HL-60 (cell line): ENCODE measurements around the gene PAAF1.

Experiments
- DNase-seq, 2 experiments: peaks; one replicate each; pipeline ENCODE4 v3.0.0-alpha.2; 2010 to 2020; ENCODE audit warnings: low read depth in 1 of 2, low spot score in 1 of 2
- H3K27ac ChIP-seq: fragments of 250-450 bp; sonication (Bioruptor Pico); replicated peaks from 2 replicates; pipeline ENCODE4 v1.5.1; 2020; ENCODE audit warnings: mild to moderate bottlenecking, moderate library complexity
- H3K27me3 ChIP-seq: fragments of 250-450 bp; sonication (Bioruptor Pico); 2 replicates; pipeline ENCODE4 v1.5.1; 2021; ENCODE audit warnings: mild to moderate bottlenecking, moderate library complexity; ENCODE audit not compliant: insufficient read depth, poor library complexity, severe bottlenecking
- H3K4me3 ChIP-seq: replicated peaks from 2 replicates; pipeline ENCODE4 v1.5.1; 2011; ENCODE audit warnings: mild to moderate bottlenecking, control low read depth, low read length; ENCODE audit not compliant: insufficient read depth
- CTCF ChIP-seq: IDR thresholded peaks from one replicate; pipeline ENCODE4 v1.5.1; 2011; ENCODE audit warnings: low read length, control low read depth, inconsistent platforms; ENCODE audit not compliant: insufficient read depth
- GABPA ChIP-seq: IDR thresholded peaks from 2 replicates; pipeline ENCODE4 v1.6.1; 2012; ENCODE audit warnings: low read depth
- POLR2AphosphoS5 ChIP-seq: IDR thresholded peaks from 2 replicates; pipeline ENCODE4 v1.6.1; 2012; ENCODE audit warnings: low read depth
- REST ChIP-seq: IDR thresholded peaks from 2 replicates; pipeline ENCODE4 v1.6.1; 2012; ENCODE audit warnings: low read depth; ENCODE audit not compliant: insufficient replicate concordance
- SPI1 ChIP-seq: IDR thresholded peaks from 2 replicates; pipeline ENCODE4 v1.6.1; 2012; ENCODE audit warnings: low read depth, mild to moderate bottlenecking, borderline replicate concordance

Gene PAAF1

DNA sequence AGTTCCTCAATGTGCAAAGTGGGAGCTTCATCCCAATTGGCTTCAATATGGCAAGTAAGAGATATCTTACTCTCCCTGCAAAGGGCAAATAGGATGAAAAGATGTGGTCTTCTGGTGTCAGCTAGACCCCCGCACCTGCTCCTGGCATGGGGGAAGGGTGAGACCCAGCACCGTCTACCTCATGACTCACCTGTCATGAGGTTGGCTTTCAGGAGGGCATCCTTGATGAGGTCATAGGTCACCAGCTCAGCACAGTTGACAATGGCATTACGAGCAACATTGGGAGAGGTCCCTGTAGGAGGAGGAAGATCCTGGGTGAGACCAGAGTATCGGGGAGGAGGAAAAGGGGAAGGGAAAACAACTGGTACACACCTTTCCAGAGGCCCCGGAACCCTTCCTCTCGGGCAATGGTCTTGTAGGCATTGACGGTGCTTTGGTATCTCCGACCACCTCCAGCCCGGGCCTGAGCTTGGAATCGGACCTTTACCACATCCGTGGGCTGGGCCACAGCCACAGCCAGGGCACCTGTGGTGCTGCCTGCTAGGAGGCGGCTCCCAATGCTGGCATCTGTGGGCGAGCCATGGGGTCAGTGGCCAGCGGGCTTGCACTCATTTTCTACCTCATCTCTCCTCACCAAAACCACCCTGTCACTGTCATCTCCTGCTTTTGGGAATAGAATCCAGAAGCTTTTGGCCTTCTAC, 99.8 kb downstream of the PAAF1 start:
- TF ChIP-seq CTCF (no peak), REST (no peak), POLR2AphosphoS5 (no peak; the same call in 1 of the 2 replicates), SPI1 (no peak), GABPA (no peak)
- H3K27me3 ChIP-seq = no peaks in the 10 kb centered on the region
- H3K27ac ChIP-seq = no peak overlapping the region
- peak in 1 of 2 experiments; percentile 31 for DNase-seq
- H3K4me3 ChIP-seq = no peak overlapping the region

DNA sequence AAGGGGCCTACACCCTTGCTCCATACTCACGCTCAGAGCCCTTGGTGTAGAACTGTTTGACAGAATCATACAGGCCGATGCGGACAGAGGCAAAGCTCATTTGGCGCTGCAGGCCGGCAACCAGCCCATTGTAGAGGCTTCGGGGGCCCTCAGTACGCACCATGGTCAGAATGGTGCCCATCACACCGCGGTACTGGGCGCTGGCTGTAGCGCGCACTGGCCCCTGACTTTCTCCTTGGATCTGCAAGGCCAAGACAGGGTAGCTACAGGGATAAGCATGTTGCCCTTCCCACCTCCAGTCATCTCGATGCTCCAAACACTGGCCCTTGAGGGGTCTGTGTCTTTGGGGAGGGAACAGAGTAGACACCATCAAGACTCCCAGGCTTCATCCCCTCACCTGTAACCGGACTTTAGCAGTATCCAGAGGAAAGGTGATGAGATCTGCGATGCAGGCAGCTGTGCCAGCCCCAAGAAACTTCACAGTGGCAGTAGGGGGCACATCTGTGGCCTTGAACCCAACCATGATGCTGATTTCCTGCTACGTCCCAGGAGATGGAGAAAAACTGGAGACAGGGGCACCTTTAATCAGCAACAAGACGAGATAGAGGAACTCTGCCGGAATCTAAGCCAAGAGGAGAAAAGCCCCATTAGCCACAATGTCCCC, 101.2 kb downstream of the PAAF1 start:
- peak in 1 of 2 experiments; percentile 8 for DNase-seq
- TF ChIP-seq POLR2AphosphoS5 (peak; percentile 37; the same call in 1 of the 2 replicates), CTCF (no peak), GABPA (no peak)
- Histone ChIP-seq H3K27me3 (no peaks in the 10 kb centered on the region), H3K27ac (no peak overlapping the region), H3K4me3 (no peak overlapping the region)

DNA sequence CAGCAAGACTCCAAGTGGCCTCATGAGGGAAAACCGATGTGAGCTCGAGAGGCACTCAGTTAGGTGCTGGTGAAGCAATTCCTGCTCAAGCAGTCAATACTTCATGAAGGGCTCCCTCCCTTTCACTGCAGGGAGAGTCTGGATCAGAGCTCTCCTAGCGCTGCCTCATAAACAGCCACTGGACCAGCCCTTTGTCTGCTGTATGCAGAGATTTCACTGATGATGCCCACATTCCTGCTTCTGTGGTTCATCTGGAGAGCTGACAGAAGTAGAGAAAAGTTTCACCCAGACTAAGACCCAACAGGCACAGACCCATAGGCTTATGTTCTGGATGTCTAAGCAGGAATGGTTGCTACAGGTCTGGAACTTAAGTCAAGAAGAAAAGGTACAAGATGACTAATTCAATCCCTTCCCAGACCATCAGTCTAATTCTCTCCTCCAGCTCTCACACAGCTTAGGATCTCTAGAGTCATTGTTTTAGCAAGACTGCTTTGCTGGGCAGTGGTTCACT, 101.8 kb downstream of the PAAF1 start:
- Histone ChIP-seq H3K27me3 (no peaks in the 10 kb centered on the region), H3K4me3 (no peak overlapping the region), H3K27ac (peak overlapping the region; percentile 24)
- DNase-seq = peak in 1 of 2 experiments; percentile 13
- TF ChIP-seq POLR2AphosphoS5 (no peak), REST (no peak), CTCF (no peak), GABPA (no peak), SPI1 (no peak)
